GM12878 (cell line): Measurements from ENCODE around the gene GTF2A1. TPM values are rescaled to one million over a fixed set of nuclear protein-coding genes. Genes with fewer than 3 reads are reported as not detected.

Experiments used
- CHD1 ChIP-seq: IDR thresholded peaks from 2 replicates; pipeline ENCODE4 v1.6.1; 2012; ENCODE audit warnings: low read depth, low read length, improper control_type of control experiment
- FOXM1 ChIP-seq: IDR thresholded peaks from 2 replicates; pipeline ENCODE4 v1.6.1; 2012; ENCODE audit warnings: low read depth, mild to moderate bottlenecking, inconsistent platforms, low read length, moderate library complexity
- GABPA ChIP-seq: IDR thresholded peaks from 2 replicates; pipeline ENCODE4 v1.6.1; 2014; ENCODE audit warnings: antibody characterized with exemption, low read depth, mild to moderate bottlenecking, inconsistent platforms
- IKZF2 ChIP-seq, 2 experiments: fragments of 450-650 bp; IDR thresholded peaks; 2 replicates each; pipeline ENCODE4 v1.6.1; 2017; ENCODE audit warnings: mild to moderate bottlenecking in 2 of 2, moderate library complexity in 2 of 2
- JUND ChIP-seq: IDR thresholded peaks from 2 replicates; pipeline ENCODE4 v1.6.1; 2012; ENCODE audit warnings: low read depth, mild to moderate bottlenecking, low read length, improper control_type of control experiment, moderate library complexity
- NBN ChIP-seq: fragments of 450-650 bp; IDR thresholded peaks from 2 replicates; pipeline ENCODE4 v1.6.1; 2016
- RB1 ChIP-seq: fragments of 450-650 bp; formaldehyde crosslinking; IDR thresholded peaks from 2 replicates; pipeline ENCODE4 v1.6.1; 2017; ENCODE audit warnings: mild to moderate bottlenecking, borderline replicate concordance
- SUZ12 ChIP-seq: fragments of 200-600 bp; sonication (generic); IDR thresholded peaks from one replicate; pipeline ENCODE4 v1.6.1; 2018; ENCODE audit warnings: antibody characterized with exemption, mild to moderate bottlenecking; ENCODE audit not compliant: unreplicated experiment
- ZBED1 ChIP-seq: IDR thresholded peaks from 2 replicates; pipeline ENCODE4 v1.6.1; 2016; ENCODE audit warnings: borderline replicate concordance
- ZNF217 ChIP-seq: fragments of 450-650 bp; IDR thresholded peaks from 2 replicates; pipeline ENCODE4 v1.6.1; 2017; ENCODE audit warnings: antibody characterized with exemption, mild to moderate bottlenecking
- polyA plus RNA-seq, 11 experiments: library from polyadenylated mRNA; depleted of rRNA in 4 of 11; unstranded in 6 of 11; stranded (reverse) in 5 of 11; fragments of >200 nt; fragmentation: Nextera tagmentation in 4 of 11; fragmentation: Illumina TruSeq in 1 of 11; extraction: Ambion mirVana in 4 of 11; extraction: Trizol in 1 of 11; gene quantifications; 1 replicate in 1 of 11; 2 replicates in 10 of 11; pipeline versions ENCODE4 v1.2.1 to v1.2.3, GENCODE V29; 2011 to 2016; ENCODE audit warnings: inconsistent platforms in 2 of 11, missing spikeins in 2 of 11, low read depth in 1 of 11
- total RNA-seq, 4 experiments: library from RNA; depleted of rRNA in 3 of 4; stranded (reverse); fragments of >200 nt in 3 of 4; fragmentation: Illumina TruSeq in 1 of 4; extraction: Trizol in 1 of 4; gene quantifications; 2 replicates each; pipeline versions ENCODE4 v1.2.1 to v1.2.3, GENCODE V29; 2013 to 2021
- TF ChIP-seq, protein P1 (sequence below): fragments of 450-650 bp; IDR thresholded peaks from 2 replicates; pipeline ENCODE4 v1.6.1; 2017; ENCODE audit warnings: mild to moderate bottlenecking
- TF ChIP-seq, protein P2 (sequence below): fragments of 450-650 bp; formaldehyde crosslinking; IDR thresholded peaks from 2 replicates; pipeline ENCODE4 v1.4.0; 2022; ENCODE audit warnings: mild to moderate bottlenecking, moderate library complexity
- TF ChIP-seq, protein P3 (sequence below): fragments of 450-650 bp; formaldehyde crosslinking; IDR thresholded peaks from 2 replicates; pipeline ENCODE4 v1.5.0; 2022; ENCODE audit warnings: mild to moderate bottlenecking, missing genetic modification characterization
- TF ChIP-seq, protein P4 (sequence below): IDR thresholded peaks from 2 replicates; pipeline ENCODE4 v1.6.1; 2011; ENCODE audit warnings: low read depth, low read length, improper control_type of control experiment, borderline replicate concordance
- TF ChIP-seq, protein P5 (sequence below): IDR thresholded peaks from 2 replicates; pipeline ENCODE4 v1.6.1; 2012; ENCODE audit warnings: low read depth, low read length, improper control_type of control experiment
- TF ChIP-seq, protein P6 (sequence below): fragments of 450-650 bp; IDR thresholded peaks from 2 replicates; pipeline ENCODE4 v1.6.1; 2018; ENCODE audit warnings: mild to moderate bottlenecking, low read depth, moderate library complexity; ENCODE audit not compliant: partially characterized antibody

Gene GTF2A1
- total and polyA plus RNA-seq, 10 of the 15 experiments (the other 5 are each of a cell fraction or from before 2014, with no cell fraction given) = 2.5 to 28.7 (median 14.9) TPM

DNA sequence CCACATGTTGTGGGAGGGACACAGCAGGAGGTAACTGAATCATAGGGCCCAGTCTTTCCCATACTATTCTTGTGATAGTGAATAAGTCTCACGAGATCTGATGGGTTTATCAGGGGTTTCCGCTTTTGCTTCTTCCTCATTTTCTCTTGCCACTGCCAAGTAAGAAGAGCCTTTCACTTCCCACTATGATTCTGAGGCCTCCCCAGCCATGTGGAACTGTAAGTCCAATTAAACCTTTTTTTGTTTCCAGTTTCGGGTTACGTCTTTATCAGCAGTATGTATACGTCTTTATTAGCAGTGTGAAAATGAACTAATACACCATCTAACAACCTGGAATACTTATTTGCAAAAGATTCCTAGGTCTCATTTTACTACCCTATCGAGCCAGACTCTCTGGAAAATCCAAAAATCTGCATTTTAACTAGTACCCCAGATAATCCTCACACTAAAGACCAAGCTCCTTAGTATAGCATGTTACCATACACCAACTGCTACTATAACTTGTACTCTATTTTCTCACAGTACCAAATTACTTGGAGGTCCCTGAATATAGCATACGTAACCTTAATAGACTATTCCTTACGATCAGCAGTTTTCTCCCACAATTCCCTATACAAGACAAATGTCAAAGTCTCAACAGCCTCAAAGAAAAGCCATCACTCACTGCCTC lies 11.5 kb downstream of the GTF2A1 start (continued):
- TF ChIP-seq, protein P1, sequence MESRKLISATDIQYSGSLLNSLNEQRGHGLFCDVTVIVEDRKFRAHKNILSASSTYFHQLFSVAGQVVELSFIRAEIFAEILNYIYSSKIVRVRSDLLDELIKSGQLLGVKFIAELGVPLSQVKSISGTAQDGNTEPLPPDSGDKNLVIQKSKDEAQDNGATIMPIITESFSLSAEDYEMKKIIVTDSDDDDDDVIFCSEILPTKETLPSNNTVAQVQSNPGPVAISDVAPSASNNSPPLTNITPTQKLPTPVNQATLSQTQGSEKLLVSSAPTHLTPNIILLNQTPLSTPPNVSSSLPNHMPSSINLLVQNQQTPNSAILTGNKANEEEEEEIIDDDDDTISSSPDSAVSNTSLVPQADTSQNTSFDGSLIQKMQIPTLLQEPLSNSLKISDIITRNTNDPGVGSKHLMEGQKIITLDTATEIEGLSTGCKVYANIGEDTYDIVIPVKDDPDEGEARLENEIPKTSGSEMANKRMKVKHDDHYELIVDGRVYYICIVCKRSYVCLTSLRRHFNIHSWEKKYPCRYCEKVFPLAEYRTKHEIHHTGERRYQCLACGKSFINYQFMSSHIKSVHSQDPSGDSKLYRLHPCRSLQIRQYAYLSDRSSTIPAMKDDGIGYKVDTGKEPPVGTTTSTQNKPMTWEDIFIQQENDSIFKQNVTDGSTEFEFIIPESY = no peak
- TF ChIP-seq SUZ12 = no peak
- no peak for TF ChIP-seq ZBED1
- peak; percentile 75; the same call in 1 of the 2 replicates for TF ChIP-seq NBN
- TF ChIP-seq ZNF217 = 0 out of 2 replicates have a peak, but pooled peaks have one; percentile 23
- no peak for TF ChIP-seq RB1
- TF ChIP-seq, protein P2, sequence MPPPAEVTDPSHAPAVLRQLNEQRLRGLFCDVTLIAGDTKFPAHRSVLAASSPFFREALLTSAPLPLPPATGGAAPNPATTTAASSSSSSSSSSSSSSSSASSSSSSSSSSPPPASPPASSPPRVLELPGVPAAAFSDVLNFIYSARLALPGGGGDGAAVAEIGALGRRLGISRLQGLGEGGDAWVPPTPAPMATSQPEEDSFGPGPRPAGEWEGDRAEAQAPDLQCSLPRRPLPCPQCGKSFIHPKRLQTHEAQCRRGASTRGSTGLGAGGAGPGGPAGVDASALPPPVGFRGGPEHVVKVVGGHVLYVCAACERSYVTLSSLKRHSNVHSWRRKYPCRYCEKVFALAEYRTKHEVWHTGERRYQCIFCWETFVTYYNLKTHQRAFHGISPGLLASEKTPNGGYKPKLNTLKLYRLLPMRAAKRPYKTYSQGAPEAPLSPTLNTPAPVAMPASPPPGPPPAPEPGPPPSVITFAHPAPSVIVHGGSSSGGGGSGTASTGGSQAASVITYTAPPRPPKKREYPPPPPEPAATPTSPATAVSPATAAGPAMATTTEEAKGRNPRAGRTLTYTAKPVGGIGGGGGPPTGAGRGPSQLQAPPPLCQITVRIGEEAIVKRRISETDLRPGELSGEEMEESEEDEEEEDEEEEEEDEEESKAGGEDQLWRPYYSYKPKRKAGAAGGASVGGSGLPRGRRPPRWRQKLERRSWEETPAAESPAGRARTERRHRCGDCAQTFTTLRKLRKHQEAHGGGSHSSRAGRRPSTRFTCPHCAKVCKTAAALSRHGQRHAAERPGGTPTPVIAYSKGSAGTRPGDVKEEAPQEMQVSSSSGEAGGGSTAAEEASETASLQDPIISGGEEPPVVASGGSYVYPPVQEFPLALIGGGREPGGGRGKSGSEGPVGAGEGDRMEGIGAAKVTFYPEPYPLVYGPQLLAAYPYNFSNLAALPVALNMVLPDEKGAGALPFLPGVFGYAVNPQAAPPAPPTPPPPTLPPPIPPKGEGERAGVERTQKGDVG (CRISPR knock-in tag) = no peak
- TF ChIP-seq, protein P3, sequence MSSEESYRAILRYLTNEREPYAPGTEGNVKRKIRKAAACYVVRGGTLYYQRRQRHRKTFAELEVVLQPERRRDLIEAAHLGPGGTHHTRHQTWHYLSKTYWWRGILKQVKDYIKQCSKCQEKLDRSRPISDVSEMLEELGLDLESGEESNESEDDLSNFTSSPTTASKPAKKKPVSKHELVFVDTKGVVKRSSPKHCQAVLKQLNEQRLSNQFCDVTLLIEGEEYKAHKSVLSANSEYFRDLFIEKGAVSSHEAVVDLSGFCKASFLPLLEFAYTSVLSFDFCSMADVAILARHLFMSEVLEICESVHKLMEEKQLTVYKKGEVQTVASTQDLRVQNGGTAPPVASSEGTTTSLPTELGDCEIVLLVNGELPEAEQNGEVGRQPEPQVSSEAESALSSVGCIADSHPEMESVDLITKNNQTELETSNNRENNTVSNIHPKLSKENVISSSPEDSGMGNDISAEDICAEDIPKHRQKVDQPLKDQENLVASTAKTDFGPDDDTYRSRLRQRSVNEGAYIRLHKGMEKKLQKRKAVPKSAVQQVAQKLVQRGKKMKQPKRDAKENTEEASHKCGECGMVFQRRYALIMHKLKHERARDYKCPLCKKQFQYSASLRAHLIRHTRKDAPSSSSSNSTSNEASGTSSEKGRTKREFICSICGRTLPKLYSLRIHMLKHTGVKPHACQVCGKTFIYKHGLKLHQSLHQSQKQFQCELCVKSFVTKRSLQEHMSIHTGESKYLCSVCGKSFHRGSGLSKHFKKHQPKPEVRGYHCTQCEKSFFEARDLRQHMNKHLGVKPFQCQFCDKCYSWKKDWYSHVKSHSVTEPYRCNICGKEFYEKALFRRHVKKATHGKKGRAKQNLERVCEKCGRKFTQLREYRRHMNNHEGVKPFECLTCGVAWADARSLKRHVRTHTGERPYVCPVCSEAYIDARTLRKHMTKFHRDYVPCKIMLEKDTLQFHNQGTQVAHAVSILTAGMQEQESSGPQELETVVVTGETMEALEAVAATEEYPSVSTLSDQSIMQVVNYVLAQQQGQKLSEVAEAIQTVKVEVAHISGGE (CRISPR knock-in tag) = no peak
- TF ChIP-seq FOXM1 = no peak
- no peak for TF ChIP-seq JUND
- TF ChIP-seq, protein P4, sequence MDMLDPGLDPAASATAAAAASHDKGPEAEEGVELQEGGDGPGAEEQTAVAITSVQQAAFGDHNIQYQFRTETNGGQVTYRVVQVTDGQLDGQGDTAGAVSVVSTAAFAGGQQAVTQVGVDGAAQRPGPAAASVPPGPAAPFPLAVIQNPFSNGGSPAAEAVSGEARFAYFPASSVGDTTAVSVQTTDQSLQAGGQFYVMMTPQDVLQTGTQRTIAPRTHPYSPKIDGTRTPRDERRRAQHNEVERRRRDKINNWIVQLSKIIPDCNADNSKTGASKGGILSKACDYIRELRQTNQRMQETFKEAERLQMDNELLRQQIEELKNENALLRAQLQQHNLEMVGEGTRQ = no peak
- peak; percentile 89 to 90 for TF ChIP-seq IKZF2 (IDR thresholded peaks at IDR 0.05)
- TF ChIP-seq GABPA = no peak
- no peak for TF ChIP-seq CHD1
- TF ChIP-seq, protein P5, sequence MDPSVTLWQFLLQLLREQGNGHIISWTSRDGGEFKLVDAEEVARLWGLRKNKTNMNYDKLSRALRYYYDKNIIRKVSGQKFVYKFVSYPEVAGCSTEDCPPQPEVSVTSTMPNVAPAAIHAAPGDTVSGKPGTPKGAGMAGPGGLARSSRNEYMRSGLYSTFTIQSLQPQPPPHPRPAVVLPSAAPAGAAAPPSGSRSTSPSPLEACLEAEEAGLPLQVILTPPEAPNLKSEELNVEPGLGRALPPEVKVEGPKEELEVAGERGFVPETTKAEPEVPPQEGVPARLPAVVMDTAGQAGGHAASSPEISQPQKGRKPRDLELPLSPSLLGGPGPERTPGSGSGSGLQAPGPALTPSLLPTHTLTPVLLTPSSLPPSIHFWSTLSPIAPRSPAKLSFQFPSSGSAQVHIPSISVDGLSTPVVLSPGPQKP = no peak
- TF ChIP-seq, protein P6, sequence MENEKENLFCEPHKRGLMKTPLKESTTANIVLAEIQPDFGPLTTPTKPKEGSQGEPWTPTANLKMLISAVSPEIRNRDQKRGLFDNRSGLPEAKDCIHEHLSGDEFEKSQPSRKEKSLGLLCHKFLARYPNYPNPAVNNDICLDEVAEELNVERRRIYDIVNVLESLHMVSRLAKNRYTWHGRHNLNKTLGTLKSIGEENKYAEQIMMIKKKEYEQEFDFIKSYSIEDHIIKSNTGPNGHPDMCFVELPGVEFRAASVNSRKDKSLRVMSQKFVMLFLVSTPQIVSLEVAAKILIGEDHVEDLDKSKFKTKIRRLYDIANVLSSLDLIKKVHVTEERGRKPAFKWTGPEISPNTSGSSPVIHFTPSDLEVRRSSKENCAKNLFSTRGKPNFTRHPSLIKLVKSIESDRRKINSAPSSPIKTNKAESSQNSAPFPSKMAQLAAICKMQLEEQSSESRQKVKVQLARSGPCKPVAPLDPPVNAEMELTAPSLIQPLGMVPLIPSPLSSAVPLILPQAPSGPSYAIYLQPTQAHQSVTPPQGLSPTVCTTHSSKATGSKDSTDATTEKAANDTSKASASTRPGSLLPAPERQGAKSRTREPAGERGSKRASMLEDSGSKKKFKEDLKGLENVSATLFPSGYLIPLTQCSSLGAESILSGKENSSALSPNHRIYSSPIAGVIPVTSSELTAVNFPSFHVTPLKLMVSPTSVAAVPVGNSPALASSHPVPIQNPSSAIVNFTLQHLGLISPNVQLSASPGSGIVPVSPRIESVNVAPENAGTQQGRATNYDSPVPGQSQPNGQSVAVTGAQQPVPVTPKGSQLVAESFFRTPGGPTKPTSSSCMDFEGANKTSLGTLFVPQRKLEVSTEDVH = no peak
